PC-3 (cell line): ENCODE data around the gene COL4A1.

Experiments used
- CTCF ChIP-seq: fragments of 300-600 bp; sonication (generic); conservative IDR thresholded peaks from 2 replicates; pipeline ENCODE4 v1.5.1; 2017; ENCODE audit warnings: antibody characterized with exemption, low read depth, mild to moderate bottlenecking, low read length
- EZH2 ChIP-seq: fragments of 300-600 bp; sonication (generic); IDR thresholded peaks from one replicate; pipeline ENCODE4 v1.6.1; 2017; ENCODE audit warnings: antibody characterized with exemption, mild to moderate bottlenecking, low read length; ENCODE audit not compliant: unreplicated experiment
- EZH2phosphoT487 ChIP-seq: fragments of 300-600 bp; sonication (generic); IDR thresholded peaks from 2 replicates; pipeline ENCODE4 v1.6.1; 2018; ENCODE audit warnings: mild to moderate bottlenecking, antibody characterized with exemption, low read length, borderline replicate concordance

DNA sequence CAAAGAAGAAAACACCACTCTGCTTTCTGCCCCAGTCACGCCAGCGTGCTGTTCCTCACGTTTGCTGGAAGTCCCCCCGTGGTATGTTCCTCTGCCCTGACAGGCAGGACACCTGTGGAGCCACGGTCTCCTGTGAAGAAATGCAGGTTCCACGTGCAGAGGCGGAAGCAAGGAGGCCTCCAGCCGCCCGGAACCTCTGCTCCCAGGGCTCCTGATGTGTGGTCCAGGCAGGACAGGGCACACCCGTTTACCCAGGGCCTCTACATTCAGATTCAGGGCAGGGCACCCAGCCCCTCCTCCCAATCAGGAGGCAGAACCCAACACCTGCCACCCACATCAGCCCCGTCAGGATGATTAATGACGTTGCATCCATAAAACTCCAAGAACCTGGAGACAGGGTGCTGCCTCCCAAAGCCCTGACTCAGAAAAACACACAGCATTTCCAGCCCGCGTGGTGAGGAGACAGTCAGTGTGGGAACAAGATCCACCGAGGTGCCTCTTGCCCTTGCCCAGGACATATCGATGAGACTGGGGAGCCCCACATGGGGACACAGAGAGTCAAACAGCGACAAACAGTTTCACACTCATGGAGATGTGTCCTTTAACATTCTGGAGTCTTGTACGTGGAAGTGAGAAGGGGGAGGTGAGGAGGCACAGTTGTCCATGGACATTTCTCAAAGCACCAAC lies 76.2 kb downstream of the COL4A1 start:
- no peak for TF ChIP-seq CTCF
- TF ChIP-seq EZH2: no peak
- no peak for TF ChIP-seq EZH2phosphoT487
